ENCODE results near the gene AKAP13. TPM values are rescaled to one million over a fixed set of nuclear protein-coding genes. Genes with fewer than 3 reads are reported as not detected.

The AKAP13 gene
- polyA plus RNA-seq, 3 donors, result 47.9 to 99.7 (median 92.6) TPM

- TF ChIP-seq CTCF (IDR thresholded peaks at IDR 0.05), result no peak
- no peaks in the 10 kb centered on the region for H3K36me3 ChIP-seq (replicated peaks in 1 of 2; ENCODE audit: control insufficient read depth in 1 of 2, insufficient read depth in 2 of 2, low read length in 2 of 2)
- no peak overlapping the region for H3K9ac ChIP-seq (ENCODE audit: insufficient read depth, low read length, poor library complexity, severe bottlenecking)
- Mint-ChIP-seq H3K4me1 (peaks cover 28% of the 10 kb centered on the region), H3K36me3 (no peaks in the 10 kb centered on the region), H3K4me3 (no peak overlapping the region), H3K27ac (peak overlapping the region in 5 of 7 donors; percentile 38 to 86 (median 58)), H3K27me3 (ENCODE audit: low read depth in 3 of 3) (peaks cover 0 to 2% (median 0%) of the 10 kb centered on the region in 3 donors), H3K9me3 (peaks cover 0 to 5% (median 0%) of the 10 kb centered on the region in 7 donors)
- no peaks in the 10 kb centered on the region for H3K9me3 ChIP-seq (replicated peaks in 1 of 2; ENCODE audit: control insufficient read depth in 1 of 2, insufficient read depth in 1 of 2, low read length in 2 of 2)
- no peak for DNase-seq
- no peaks in the 10 kb centered on the region for H3K79me2 ChIP-seq (ENCODE audit: insufficient read depth, low read length)
- H3K4me2 ChIP-seq (replicated peaks; ENCODE audit: extremely low read depth, low read length, poor library complexity, severe bottlenecking), result no peak overlapping the region
- H3K27me3 ChIP-seq (ENCODE audit: control insufficient read depth in 2 of 2, insufficient read depth in 2 of 2, low read length in 2 of 2), result no peaks in the 10 kb centered on the region
- H4K20me1 ChIP-seq (ENCODE audit: insufficient read depth, low read length), result no peaks in the 10 kb centered on the region
- H3K4me1 ChIP-seq (ENCODE audit: control insufficient read depth in 1 of 2, insufficient read depth in 2 of 2, low read length in 2 of 2), result peaks cover 24 to 28% of the 10 kb centered on the region in 2 donors
- 97% methylated on average over 3 of the region's 8 CpGs for WGBS (ENCODE audit: insufficient coverage)
- H2AFZ ChIP-seq (ENCODE audit: insufficient read depth, low read depth, low read length, poor library complexity, severe bottlenecking), result peak overlapping the region; percentile 70
- H3K4me3 ChIP-seq (replicated peaks in 1 of 3; ENCODE audit: low read depth in 2 of 3, low read length in 3 of 3), result no peak overlapping the region
- intact Hi-C loops (cut with micrococcal nuclease), result no loop called here
- no peak overlapping the region for H3K27ac ChIP-seq (ENCODE audit: low read depth in 1 of 2, low read length in 2 of 2)
Measured at GRCh38 chr15:85331655-85332285, 48.6 kb upstream of the AKAP13 start.

- Histone ChIP-seq H2AFZ (ENCODE audit: insufficient read depth, low read depth, low read length, poor library complexity, severe bottlenecking) (no peak overlapping the region), H3K4me2 (replicated peaks; ENCODE audit: extremely low read depth, low read length, poor library complexity, severe bottlenecking) (no peak overlapping the region)
Measured at GRCh38 chr15:85333132-85333831, 47.1 kb upstream of the AKAP13 start.

More at GRCh38 chr15:85333132-85333831, 47.1 kb upstream of the AKAP13 start:
- WGBS (ENCODE audit: insufficient coverage), result 70% methylated on average over 4 of the region's 6 CpGs
- intact Hi-C loops (cut with micrococcal nuclease), result no loop called here
- no peak overlapping the region for H3K27ac ChIP-seq (ENCODE audit: low read depth in 1 of 2, low read length in 2 of 2)
- TF ChIP-seq CTCF (IDR thresholded peaks at IDR 0.05), result no peak
- DNase-seq, result no peak
- H3K36me3 ChIP-seq (replicated peaks in 1 of 2; ENCODE audit: control insufficient read depth in 1 of 2, insufficient read depth in 2 of 2, low read length in 2 of 2), result no peaks in the 10 kb centered on the region
- H3K4me1 ChIP-seq (ENCODE audit: control insufficient read depth in 1 of 2, insufficient read depth in 2 of 2, low read length in 2 of 2), result peaks cover 24 to 28% of the 10 kb centered on the region in 2 donors
- no peaks in the 10 kb centered on the region for H3K36me3 Mint-ChIP-seq
- H3K27ac Mint-ChIP-seq, result peak overlapping the region in 1 of 7 donors; percentile 53
- H3K27me3 ChIP-seq (ENCODE audit: control insufficient read depth in 2 of 2, insufficient read depth in 2 of 2, low read length in 2 of 2), result no peaks in the 10 kb centered on the region
- H3K9ac ChIP-seq (ENCODE audit: insufficient read depth, low read length, poor library complexity, severe bottlenecking), result no peak overlapping the region
- no peaks in the 10 kb centered on the region for H3K79me2 ChIP-seq (ENCODE audit: insufficient read depth, low read length)
- H3K27me3 Mint-ChIP-seq (ENCODE audit: low read depth in 3 of 3), result peaks cover 0 to 4% (median 2%) of the 10 kb centered on the region in 3 donors
- peaks cover 28% of the 10 kb centered on the region for H3K4me1 Mint-ChIP-seq
- H3K9me3 ChIP-seq (replicated peaks in 1 of 2; ENCODE audit: control insufficient read depth in 1 of 2, insufficient read depth in 1 of 2, low read length in 2 of 2), result no peaks in the 10 kb centered on the region
- no peak overlapping the region for H3K4me3 ChIP-seq (replicated peaks in 1 of 3; ENCODE audit: low read depth in 2 of 3, low read length in 3 of 3)
- peaks cover 0 to 5% (median 0%) of the 10 kb centered on the region in 7 donors for H3K9me3 Mint-ChIP-seq
- no peak overlapping the region for H3K4me3 Mint-ChIP-seq
- H4K20me1 ChIP-seq (ENCODE audit: insufficient read depth, low read length), result no peaks in the 10 kb centered on the region
